GM18505 (cell line): ENCODE data around the gene MEGF8.

Experiments used
- ATAC-seq: cut with Tn5 transposase; IDR thresholded peaks from one replicate; pipeline ENCODE4 v1.9.1; 2021; ENCODE audit not compliant: unreplicated experiment
- POLR2A ChIP-seq: IDR thresholded peaks from 4 replicates; pipeline ENCODE4 v1.6.1; 2011; ENCODE audit warnings: borderline replicate concordance; ENCODE audit not compliant: insufficient read depth, insufficient read length; ENCODE audit errors: extremely low read depth

The MEGF8 gene

GRCh38 chr19:42368360-42368759 is 42.9 kb downstream of the MEGF8 start:
- no peak for TF ChIP-seq POLR2A
- ATAC-seq: no peak

DNA sequence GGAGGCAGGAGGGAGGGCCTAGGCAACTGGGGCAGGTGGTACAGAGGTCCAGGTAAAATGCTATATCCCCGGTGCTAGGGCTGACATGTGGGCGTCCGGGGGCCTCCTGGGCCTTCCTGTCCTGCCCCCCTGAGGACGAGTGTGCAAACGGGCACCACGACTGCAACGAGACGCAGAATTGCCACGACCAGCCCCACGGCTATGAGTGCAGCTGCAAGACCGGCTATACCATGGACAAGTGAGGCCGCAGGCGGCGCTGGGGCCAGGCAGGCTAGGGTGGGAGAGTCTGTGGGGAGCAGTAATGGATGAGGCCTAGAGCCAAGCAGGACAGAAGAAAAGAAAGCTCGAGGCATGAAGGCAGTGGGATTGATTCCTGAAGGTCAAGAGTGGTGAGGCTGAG is 43.3 kb downstream of the MEGF8 start:
- no peak for ATAC-seq
- TF ChIP-seq POLR2A: no peak

DNA sequence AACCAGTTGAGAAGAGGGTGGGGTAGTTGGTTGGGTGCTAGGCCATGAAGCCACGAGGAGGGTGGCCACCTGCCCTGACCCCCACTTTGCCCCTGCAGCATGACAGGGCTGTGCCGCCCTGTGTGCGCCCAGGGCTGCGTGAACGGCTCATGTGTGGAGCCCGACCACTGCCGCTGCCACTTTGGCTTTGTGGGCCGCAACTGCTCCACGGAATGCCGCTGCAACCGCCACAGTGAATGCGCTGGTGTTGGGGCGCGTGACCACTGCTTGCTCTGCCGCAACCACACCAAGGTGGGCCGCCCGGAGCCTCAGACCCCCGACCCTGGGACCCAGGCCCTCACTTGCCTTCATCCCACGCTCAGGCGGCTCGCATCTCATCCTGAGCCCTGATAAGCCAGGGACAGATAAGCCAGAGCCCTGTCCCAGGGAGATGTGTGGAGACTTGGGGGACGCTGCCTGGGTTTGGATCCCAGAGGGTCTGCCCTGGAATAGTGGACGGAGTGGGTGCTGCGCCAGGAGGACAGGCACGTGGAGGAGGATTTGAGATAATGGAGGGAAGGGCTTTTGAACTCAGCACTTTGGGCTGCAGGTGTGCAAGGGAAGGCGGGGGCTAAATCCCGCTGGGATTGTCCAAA is 44.1 kb downstream of the MEGF8 start:
- no peak for TF ChIP-seq POLR2A
- ATAC-seq: no peak

DNA sequence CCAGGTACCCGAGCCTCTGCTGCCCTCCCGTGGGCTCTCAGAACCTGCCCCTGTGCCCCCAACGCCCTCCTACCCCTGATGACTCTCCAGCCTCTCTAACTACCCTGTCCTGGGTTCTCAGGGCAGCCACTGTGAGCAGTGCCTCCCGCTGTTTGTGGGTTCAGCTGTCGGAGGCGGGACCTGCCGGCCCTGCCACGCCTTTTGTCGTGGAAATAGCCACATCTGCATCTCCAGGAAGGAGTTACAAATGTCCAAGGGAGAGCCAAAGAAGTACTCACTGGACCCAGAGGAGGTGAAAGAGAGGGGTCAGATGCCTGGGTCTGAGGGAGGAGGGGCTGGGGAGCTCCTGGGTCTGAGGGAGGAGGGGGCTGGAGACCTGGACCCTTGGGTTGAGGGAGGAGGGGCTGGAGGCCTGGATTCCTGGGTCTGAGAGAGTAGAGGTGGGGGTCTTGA is 44.7 kb downstream of the MEGF8 start:
- no peak for TF ChIP-seq POLR2A

GRCh38 chr19:42370626-42371175 is 45.3 kb downstream of the MEGF8 start:
- TF ChIP-seq POLR2A: no peak

More for the DNA sequence above, 44.7 kb downstream of the MEGF8 start:
- ATAC-seq: no peak

DNA sequence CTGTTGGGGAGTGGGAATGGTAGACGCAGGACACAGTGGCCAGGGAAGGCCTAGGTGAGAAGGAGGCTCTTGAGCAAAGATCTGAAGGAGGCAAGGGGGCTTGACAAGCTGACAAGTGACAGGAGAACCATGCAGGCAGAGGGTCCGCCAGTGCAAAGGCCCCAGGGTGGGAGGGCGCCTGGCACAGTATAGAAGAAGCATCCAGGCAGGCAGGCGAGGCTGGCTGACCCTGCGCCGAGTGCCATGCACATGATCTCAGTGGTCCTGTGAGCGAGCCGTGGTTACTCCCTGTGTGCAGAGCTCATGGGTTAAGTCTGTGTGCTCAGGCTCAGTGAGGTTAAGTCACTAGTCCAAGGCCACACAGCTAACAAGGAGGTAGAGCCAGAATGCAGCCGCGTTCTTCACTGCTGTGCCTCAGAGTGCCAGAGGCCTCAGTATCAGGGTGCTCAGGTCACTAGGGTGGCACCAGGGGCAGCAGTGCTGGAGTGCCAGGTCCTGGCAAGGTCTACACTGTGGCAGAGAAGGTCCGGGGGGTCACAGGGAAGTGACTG is 49.5 kb downstream of the MEGF8 start:
- TF ChIP-seq POLR2A: no peak
- no peak for ATAC-seq

More at GRCh38 chr19:42370626-42371175, 45.3 kb downstream of the MEGF8 start:
- no peak for ATAC-seq

DNA sequence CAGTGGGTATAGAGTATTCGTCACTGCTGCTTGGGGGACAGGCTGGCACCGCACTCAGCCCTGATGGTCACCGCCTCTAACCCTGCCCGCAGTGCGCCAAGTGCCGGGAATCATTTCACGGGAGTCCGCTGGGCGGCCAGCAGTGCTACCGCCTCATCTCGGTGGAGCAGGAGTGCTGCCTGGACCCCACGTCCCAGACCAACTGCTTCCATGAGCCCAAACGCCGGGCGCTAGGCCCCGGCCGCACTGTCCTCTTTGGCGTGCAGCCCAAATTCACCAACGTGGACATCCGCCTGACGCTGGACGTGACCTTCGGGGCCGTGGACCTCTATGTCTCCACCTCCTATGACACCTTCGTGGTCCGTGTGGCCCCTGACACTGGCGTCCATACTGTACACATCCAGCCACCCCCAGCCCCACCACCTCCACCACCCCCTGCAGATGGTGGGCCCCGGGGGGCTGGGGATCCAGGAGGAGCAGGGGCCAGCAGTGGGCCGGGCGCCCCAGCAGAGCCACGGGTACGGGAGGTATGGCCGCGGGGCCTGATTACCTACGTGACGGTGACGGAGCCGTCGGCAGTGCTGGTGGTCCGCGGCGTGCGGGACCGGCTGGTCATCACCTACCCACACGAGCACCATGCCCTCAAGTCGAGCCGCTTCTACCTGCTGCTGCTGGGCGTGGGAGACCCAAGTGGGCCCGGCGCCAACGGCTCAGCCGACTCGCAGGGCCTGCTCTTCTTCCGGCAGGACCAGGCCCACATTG is 50.2 kb downstream of the MEGF8 start:
- ATAC-seq: no peak
- no peak for TF ChIP-seq POLR2A

DNA sequence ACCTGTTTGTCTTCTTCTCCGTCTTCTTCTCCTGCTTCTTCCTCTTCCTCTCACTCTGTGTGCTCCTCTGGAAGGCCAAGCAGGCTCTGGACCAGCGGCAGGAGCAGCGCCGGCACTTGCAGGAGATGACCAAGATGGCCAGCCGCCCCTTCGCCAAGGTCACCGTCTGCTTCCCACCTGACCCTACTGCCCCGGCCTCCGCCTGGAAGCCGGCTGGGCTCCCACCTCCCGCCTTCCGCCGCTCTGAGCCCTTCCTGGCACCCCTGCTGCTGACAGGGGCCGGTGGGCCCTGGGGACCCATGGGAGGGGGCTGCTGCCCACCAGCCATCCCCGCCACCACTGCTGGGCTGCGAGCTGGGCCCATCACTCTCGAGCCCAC is 50.7 kb downstream of the MEGF8 start:
- ATAC-seq: no peak
- no peak for TF ChIP-seq POLR2A

GRCh38 chr19:42378225-42379215 is 53.1 kb downstream of the MEGF8 start:
- ATAC-seq: no peak
- TF ChIP-seq POLR2A: no peak

- TF ChIP-seq POLR2A: no peak
- no peak for ATAC-seq
Measured at GRCh38 chr19:42380155-42380554, 54.7 kb downstream of the MEGF8 start.

- TF ChIP-seq POLR2A: no peak
- ATAC-seq: no peak
Measured at GRCh38 chr19:42386974-42387707, 61.7 kb downstream of the MEGF8 start.

- ATAC-seq: no peak
- TF ChIP-seq POLR2A: no peak
Measured at GRCh38 chr19:42388851-42389489, 63.5 kb downstream of the MEGF8 start.
